VCaP (cell line): ENCODE results near the gene KLRF1.

ENCODE experiments used
- H3K27ac ChIP-seq: fragments of 450-650 bp; 2 replicates; pipeline ENCODE4 v1.5.1; 2017
- TF ChIP-seq, protein P1 (sequence below): fragments of 450-650 bp; conservative IDR thresholded peaks from 2 replicates; pipeline ENCODE4 v1.5.1; 2017; ENCODE audit warnings: mild to moderate bottlenecking, moderate library complexity

Gene KLRF1

DNA sequence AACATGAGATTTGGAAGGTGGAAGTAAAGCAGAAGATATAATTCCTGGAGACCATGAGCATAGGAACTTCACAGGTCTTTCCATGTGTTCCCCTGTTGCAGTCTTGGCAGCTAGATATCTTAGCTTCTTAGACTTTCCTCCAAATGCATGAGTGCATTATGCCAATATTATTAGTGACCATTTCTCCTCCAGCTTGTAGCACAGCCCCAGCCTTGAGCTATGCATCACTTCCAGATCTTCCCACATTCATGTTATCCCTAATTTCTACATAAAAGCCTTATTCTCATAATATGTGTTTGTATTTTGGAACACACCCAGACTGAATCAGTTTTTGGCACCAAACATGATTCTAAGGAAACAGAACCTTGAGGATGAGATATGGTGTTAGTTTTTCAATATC is 30.9 kb downstream of the KLRF1 start:
- no peak overlapping the region for H3K27ac ChIP-seq
- TF ChIP-seq, protein P1, sequence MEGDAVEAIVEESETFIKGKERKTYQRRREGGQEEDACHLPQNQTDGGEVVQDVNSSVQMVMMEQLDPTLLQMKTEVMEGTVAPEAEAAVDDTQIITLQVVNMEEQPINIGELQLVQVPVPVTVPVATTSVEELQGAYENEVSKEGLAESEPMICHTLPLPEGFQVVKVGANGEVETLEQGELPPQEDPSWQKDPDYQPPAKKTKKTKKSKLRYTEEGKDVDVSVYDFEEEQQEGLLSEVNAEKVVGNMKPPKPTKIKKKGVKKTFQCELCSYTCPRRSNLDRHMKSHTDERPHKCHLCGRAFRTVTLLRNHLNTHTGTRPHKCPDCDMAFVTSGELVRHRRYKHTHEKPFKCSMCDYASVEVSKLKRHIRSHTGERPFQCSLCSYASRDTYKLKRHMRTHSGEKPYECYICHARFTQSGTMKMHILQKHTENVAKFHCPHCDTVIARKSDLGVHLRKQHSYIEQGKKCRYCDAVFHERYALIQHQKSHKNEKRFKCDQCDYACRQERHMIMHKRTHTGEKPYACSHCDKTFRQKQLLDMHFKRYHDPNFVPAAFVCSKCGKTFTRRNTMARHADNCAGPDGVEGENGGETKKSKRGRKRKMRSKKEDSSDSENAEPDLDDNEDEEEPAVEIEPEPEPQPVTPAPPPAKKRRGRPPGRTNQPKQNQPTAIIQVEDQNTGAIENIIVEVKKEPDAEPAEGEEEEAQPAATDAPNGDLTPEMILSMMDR: no peak

DNA sequence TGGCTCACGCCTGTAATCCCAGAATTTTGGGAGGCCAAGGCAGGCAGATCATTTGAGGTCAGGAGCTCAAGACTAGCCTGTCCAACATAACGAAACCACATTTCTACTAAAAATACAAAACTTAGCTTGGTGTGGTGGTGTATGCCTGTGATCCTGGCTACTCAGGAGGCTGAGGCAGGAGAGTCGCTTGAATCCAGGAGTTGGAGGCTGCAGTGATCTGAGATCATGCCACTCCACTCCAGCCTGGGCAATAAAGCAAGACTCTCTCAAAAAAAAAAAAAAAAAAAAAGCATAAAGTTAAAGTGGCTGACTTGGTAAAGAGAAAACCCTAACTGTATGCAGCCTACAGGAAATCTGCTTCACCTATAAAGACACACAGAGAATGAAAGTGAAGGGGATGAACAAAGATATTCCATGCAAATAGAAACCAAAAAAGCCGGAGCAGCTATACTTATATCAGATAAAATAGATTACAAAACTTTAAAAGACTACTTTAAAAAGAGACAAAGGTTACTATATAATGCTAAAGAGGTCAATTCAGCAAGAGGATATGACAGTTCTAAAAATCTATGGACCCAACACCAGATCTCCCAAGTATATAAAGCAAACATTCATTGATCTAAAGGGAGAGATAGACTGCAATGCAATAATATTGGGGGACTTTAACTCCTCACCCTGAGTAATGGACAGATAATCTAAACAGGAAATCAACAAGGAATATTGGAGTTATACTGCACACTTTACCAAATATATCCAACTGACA is 37.8 kb downstream of the KLRF1 start:
- TF ChIP-seq, protein P1: no peak
- no peak overlapping the region for H3K27ac ChIP-seq

DNA sequence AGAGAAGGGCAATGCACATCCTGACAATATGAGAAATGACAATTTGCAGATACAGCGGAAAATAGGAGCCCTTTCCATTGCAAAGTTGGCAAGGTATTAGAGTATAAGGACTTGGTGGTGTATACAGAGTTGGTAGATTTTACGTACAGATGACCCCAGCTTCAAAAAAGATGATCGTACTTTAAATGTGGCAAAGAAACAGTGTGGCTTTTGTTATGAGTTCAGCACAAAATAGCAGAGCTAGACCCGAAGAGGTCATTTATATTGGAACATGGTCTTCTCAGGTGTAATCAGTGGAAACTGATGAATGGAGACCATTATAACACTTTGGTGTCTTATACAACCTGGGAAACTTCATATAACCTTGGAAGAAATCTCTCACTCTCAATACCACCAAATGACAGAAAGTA is 39.6 kb downstream of the KLRF1 start:
- TF ChIP-seq, protein P1: no peak
- no peak overlapping the region for H3K27ac ChIP-seq

DNA sequence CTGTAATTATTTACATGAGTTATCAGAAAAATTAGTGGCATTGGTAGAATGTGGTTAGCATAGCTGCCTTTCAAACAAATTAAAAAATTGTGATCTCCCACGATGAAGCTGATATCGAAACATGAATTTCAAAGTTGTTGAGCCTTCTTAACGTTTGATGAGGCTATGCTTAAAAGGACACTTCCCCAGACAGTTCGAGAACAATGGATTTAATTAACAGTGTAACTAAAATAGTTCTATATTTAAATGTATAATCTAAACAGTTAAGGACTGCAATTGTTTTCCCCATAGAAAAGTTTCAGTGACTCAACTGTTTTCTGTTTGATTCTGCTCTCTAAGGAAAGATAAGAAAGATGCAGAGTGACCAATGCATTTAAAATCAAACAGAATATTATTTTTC is 40.2 kb downstream of the KLRF1 start:
- TF ChIP-seq, protein P1: no peak
- H3K27ac ChIP-seq: no peak overlapping the region

DNA sequence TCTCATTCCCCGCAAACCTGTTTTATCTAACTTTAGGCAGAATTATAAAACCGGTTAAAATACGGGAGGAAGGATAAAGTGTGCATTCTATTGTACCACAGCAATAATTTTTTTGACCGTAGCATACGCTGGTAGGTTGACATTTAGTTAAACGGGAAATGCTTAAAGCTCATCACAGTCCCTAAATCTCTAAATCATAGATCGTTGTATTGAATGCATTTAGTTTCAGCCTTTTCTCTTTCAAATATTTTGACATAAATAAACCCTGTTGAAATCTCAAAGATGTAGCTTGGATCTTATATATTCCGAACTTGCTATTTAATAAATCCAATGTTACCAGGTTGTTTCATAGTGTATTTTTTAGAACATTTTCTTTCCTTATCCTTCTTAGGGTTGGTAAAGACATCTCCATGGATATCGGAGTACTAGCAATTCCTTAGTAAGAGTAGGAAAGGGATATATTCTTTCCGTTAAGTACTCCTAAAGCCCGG is 41.1 kb downstream of the KLRF1 start:
- no peak overlapping the region for H3K27ac ChIP-seq
- TF ChIP-seq, protein P1: no peak

DNA sequence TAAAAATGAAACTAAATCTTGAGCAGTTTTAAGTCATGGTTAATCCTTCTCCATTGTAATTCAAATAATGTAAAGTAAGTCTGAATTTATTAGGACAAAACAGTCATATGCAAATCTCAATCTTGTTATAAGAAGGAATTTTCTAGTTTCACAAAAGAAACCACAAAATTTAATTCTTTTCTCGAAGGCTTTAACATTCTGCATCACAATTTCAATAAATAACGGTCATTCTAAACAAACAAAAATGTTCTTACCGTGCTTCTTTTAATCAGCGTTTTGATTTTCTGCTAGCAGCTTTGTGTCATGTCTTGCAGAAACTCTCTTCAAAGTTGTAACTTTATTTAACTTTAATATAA is 41.6 kb downstream of the KLRF1 start:
- H3K27ac ChIP-seq: no peak overlapping the region
- TF ChIP-seq, protein P1: no peak

DNA sequence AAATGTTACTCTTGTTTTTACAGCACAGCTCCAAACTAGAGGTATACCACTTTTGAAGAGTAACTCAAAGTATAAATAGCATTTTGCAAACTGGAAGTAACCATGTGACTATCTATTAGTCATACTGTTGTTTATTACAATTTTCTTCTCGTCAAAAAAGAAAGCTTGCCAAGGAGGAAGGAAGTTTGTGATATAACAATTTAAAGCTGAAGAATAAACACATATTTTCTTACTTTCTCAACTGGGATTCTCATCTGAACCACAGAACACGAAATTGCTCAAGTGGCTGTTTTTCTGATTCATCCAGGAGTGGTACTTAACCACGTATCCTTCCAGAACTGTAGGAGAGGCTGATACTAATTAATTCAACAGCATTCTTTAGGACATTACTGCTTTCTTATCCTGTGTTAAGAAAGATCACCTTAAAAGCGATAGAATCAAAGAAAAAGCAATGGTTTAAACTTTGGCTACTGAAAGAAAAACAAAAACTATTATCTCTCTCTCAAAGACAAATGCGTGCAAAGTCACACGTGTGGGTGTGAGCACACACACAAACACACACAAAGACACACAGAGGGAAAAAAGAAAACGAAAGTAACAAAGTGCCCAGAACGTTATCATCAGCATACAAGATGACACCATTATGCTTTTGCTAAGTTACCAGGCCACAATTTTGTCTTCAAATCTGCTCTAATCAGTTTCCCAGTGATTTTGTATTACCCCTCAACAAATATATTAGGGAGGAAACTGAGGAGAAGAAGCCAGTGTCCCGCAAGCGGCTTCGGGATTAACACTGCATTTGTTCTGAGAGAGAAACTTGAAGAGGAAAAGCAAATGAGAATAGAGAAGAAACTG is 42.3 kb downstream of the KLRF1 start, which contains the start of gene CLEC2B:
CLEC2B (minus strand) TSS at position 48 of the 855 bp plus-strand sequence.
- TF ChIP-seq, protein P1: no peak
- H3K27ac ChIP-seq: no peak within 1 kb of the TSS
